DOHH2 (cell line): ENCODE data around the gene SLC66A2.
"Not testable (repeated sequence)": the region's sequence is repeated elsewhere in the genome, so short reads cannot be mapped to it uniquely, and the experiment has no call there.

Experiments used
- H3F3A ChIP-seq: fragments of 200-600 bp; sonication (generic), shearing (Covaris generic); 2 replicates; pipeline ENCODE4 v1.6.0; 2016; ENCODE audit warnings: antibody characterized with exemption, mild to moderate bottlenecking; ENCODE audit not compliant: control insufficient read depth, insufficient read depth
- H3K27ac ChIP-seq: fragments of 200-600 bp; sonication (generic); 2 replicates; pipeline ENCODE4 v1.5.1; 2014; ENCODE audit warnings: low read depth, mild to moderate bottlenecking, low read length, moderate library complexity
- H3K27me3 ChIP-seq: fragments of 200-600 bp; sonication (generic); 2 replicates; pipeline ENCODE4 v1.6.1; 2014; ENCODE audit warnings: mild to moderate bottlenecking, low read length, mixed read lengths; ENCODE audit not compliant: control insufficient read depth
- H3K36me3 ChIP-seq: fragments of 200-600 bp; sonication (generic); 2 replicates; pipeline ENCODE4 v1.6.1; 2014; ENCODE audit warnings: mild to moderate bottlenecking, low read length, moderate library complexity, mixed read lengths; ENCODE audit not compliant: control insufficient read depth
- H3K4me1 ChIP-seq: fragments of 200-600 bp; sonication (generic); 2 replicates; pipeline ENCODE4 v1.6.1; 2014; ENCODE audit warnings: mild to moderate bottlenecking, low read length, mixed read lengths; ENCODE audit not compliant: control insufficient read depth
- H3K4me2 ChIP-seq: fragments of 200-600 bp; sonication (generic); 2 replicates; pipeline ENCODE4 v1.6.0; 2014; ENCODE audit warnings: mild to moderate bottlenecking, low read length, moderate library complexity
- H3K4me3 ChIP-seq: fragments of 200-600 bp; sonication (generic); 2 replicates; pipeline ENCODE4 v1.5.1; 2014; ENCODE audit warnings: mild to moderate bottlenecking, low read length, mixed read lengths
- H3K79me2 ChIP-seq: fragments of 200-600 bp; sonication (generic); 2 replicates; pipeline ENCODE4 v1.6.1; 2014; ENCODE audit warnings: mild to moderate bottlenecking, low read length, mixed read lengths; ENCODE audit not compliant: control insufficient read depth
- H3K9me2 ChIP-seq: fragments of 200-600 bp; sonication (generic); replicated peaks from 2 replicates; pipeline ENCODE4 v1.6.1; 2014; ENCODE audit warnings: mild to moderate bottlenecking, low read length, mixed read lengths; ENCODE audit not compliant: control insufficient read depth
- H3K9me3 ChIP-seq: fragments of 200-600 bp; sonication (generic); 2 replicates; pipeline ENCODE4 v1.6.1; 2014; ENCODE audit warnings: antibody characterized with exemption, low read length, mixed read lengths; ENCODE audit not compliant: control insufficient read depth, insufficient read depth
- H4K20me1 ChIP-seq: fragments of 200-600 bp; sonication (generic); 2 replicates; pipeline ENCODE4 v1.6.0; 2014; ENCODE audit warnings: low read depth, mild to moderate bottlenecking, antibody characterized with exemption, low read length, moderate library complexity; ENCODE audit not compliant: control insufficient read depth, insufficient read depth
- CTCF ChIP-seq: fragments of 200-600 bp; sonication (generic); IDR thresholded peaks from one replicate; pipeline ENCODE4 v1.5.1; 2014; ENCODE audit warnings: antibody characterized with exemption, mild to moderate bottlenecking, low read depth, low read length; ENCODE audit not compliant: poor library complexity, severe bottlenecking
- EZH2phosphoT487 ChIP-seq: fragments of 200-600 bp; sonication (generic); IDR thresholded peaks from 2 replicates; pipeline ENCODE4 v1.6.1; 2017; ENCODE audit warnings: borderline replicate concordance, mild to moderate bottlenecking, antibody characterized with exemption, low read length, moderate library complexity, mixed read lengths

Gene SLC66A2

DNA sequence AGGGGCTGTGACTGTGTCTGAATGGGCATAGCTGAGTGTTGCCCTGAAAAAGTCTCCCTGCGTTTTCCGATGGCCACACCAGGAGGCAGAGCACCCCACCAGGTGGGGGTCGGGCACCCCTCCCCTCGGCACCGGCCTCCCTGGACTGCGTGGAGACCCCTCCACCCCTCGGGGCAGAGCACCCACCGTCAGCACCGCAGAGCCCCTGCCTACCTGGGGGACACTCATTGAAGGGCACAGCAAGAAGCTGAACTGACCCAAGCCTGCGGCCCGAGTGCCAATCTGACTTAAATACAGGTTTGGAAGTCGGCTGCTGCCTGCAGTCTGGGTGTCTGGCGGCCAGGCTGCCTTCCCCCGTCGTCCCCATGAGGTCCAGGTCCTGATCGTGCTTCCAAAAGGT, 83.8 kb downstream of the SLC66A2 start:
- Histone ChIP-seq H3K27me3 (no peaks in the 10 kb centered on the region), H3F3A (no peaks in the 10 kb centered on the region), H3K9me3 (no peaks in the 10 kb centered on the region; the same call in 1 of the 2 replicates), H3K79me2 (no peaks in the 10 kb centered on the region), H3K27ac (no peak overlapping the region), H3K4me2 (no peak overlapping the region), H4K20me1 (no peaks in the 10 kb centered on the region), H3K4me1 (no peaks in the 10 kb centered on the region), H3K36me3 (no peaks in the 10 kb centered on the region), H3K9me2 (no peaks in the 10 kb centered on the region), H3K4me3 (no peak overlapping the region)
- TF ChIP-seq EZH2phosphoT487 (no peak), CTCF (no peak)

DNA sequence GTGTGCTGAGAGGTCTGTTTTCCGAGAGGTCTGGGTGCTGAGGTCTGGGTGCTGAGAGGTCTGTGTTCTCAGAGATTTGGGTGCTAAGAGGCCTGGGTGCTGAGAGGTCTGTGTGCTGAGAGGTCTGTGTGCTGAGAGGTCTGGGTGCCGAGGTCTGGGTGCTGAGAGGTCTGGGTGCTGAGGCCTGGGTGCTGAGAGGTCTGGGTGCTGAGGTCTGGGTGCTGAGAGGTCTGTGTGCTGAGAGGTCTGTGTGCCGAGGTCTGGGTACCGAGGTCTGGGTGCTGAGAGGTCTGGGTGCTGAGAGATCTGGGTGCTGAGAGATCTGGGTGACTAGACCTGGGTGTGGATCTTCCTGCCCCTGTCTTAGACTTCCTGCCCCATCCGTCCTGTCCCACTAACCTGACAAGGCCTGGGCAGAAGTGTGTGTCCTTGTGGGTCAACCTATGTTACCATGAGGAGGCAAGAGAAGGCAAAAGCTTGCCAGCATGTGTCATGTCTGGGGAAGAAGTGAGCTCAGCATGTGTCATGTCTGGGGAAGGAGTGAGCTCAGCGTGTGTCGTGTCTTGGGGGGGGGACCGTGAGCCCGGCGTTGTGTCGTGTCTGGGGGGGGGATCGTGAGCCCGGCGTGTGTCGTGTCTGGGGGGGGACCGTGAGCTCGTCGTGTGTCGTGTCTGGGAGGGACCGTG, 84.4 kb downstream of the SLC66A2 start:
- no peaks in the 10 kb centered on the region for H3K4me1 ChIP-seq

DNA sequence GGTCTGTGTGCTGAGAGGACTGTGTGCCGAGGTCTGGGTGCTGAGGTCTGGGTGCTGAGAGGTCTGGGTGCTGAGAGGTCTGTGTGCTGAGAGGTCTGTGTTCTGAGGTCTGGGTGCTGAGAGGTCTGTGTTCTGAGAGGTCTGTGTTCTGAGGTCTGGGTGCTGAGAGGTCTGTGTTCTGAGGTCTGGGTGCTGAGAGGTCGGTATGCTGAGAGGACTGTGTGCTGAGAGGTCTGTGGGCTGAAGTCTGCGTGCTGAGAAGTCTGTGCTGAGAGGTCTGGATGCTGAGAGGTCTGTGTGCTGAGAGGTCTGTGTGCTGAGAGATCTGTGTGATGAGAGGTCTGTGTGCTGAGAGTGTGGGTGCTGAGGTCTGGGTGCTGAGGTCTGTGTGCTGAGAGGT, 85.5 kb downstream of the SLC66A2 start:
- H3K27me3 ChIP-seq, H3K27ac ChIP-seq, H3K79me2 ChIP-seq, H3K9me2 ChIP-seq, H4K20me1 ChIP-seq, H3K4me1 ChIP-seq, H3K4me2 ChIP-seq, H3K9me3 ChIP-seq, H3K4me3 ChIP-seq, H3K36me3 ChIP-seq, H3F3A ChIP-seq: not testable (repeated sequence)

More for the DNA sequence above, 84.4 kb downstream of the SLC66A2 start:
- no peaks in the 10 kb centered on the region; the same call in 1 of the 2 replicates for H3K9me3 ChIP-seq
- TF ChIP-seq CTCF (no peak), EZH2phosphoT487 (no peak)
- H3K9me2 ChIP-seq, result no peaks in the 10 kb centered on the region
- H3K4me2 ChIP-seq, result no peak overlapping the region
- H3K36me3 ChIP-seq, result no peaks in the 10 kb centered on the region
- no peaks in the 10 kb centered on the region for H3K79me2 ChIP-seq
- H3F3A ChIP-seq, result no peaks in the 10 kb centered on the region
- no peak overlapping the region for H3K27ac ChIP-seq
- no peak overlapping the region for H3K4me3 ChIP-seq
- H4K20me1 ChIP-seq, result no peaks in the 10 kb centered on the region
- H3K27me3 ChIP-seq, result no peaks in the 10 kb centered on the region

GRCh38 chr18:79864955-79865354, 86.5 kb downstream of the SLC66A2 start:
- H3K79me2 ChIP-seq, H3K4me1 ChIP-seq, H3F3A ChIP-seq, H3K9me2 ChIP-seq, H3K27ac ChIP-seq, H4K20me1 ChIP-seq, H3K9me3 ChIP-seq, H3K27me3 ChIP-seq, H3K36me3 ChIP-seq, H3K4me2 ChIP-seq, H3K4me3 ChIP-seq: not testable (repeated sequence)
